CD1c-positive myeloid dendritic cell (primary cell): ENCODE measurements around the gene CLDN3.
"Not testable (repeated sequence)": the region's sequence is repeated elsewhere in the genome, so short reads cannot be mapped to it uniquely, and the experiment has no call there.

Experiments used
- DNase-seq: peaks from one replicate; pipeline ENCODE4 v3.0.0-alpha.2; 2016; ENCODE audit errors: extremely low spot score

The CLDN3 gene

GRCh38 chr7:73737491-73738219, 32.4 kb downstream of the CLDN3 start:
- DNase-seq: no peak

- DNase-seq: no peak
Measured at GRCh38 chr7:73736885-73737284, 33.2 kb downstream of the CLDN3 start.

- DNase-seq: no peak
Measured at GRCh38 chr7:73735528-73735905, 34.6 kb downstream of the CLDN3 start.

- DNase-seq: peak; percentile 89
Measured at GRCh38 chr7:73734619-73735527, 35.2 kb downstream of the CLDN3 start.

GRCh38 chr7:73732397-73732796, 37.7 kb downstream of the CLDN3 start:
- DNase-seq: no peak

GRCh38 chr7:73730485-73730884, 39.6 kb downstream of the CLDN3 start:
- DNase-seq: no peak

GRCh38 chr7:73728551-73728950, 41.5 kb downstream of the CLDN3 start:
- no peak for DNase-seq

GRCh38 chr7:73727952-73728351, 42.1 kb downstream of the CLDN3 start:
- peak; percentile 38 for DNase-seq

GRCh38 chr7:73726083-73726466, 44.0 kb downstream of the CLDN3 start:
- DNase-seq: no peak

- DNase-seq: no peak
Measured at GRCh38 chr7:73723813-73724212, 46.3 kb downstream of the CLDN3 start.

- no peak for DNase-seq
Measured at GRCh38 chr7:73722785-73723184, 47.3 kb downstream of the CLDN3 start.

- not testable (repeated sequence) for DNase-seq
Measured at GRCh38 chr7:73722182-73722581, 47.9 kb downstream of the CLDN3 start.

- no peak for DNase-seq
Measured at GRCh38 chr7:73721377-73721817, 48.7 kb downstream of the CLDN3 start.

GRCh38 chr7:73720443-73720842, 49.6 kb downstream of the CLDN3 start:
- not testable (repeated sequence) for DNase-seq

GRCh38 chr7:73719806-73720169, 50.3 kb downstream of the CLDN3 start:
- DNase-seq: no peak
